ENCODE results near the gene FNDC10. TPM values are rescaled to one million over a fixed set of nuclear protein-coding genes. Genes with fewer than 3 reads are reported as not detected.
A peak's percentile ranks its signal among the peaks of the same experiment; 100 is the strongest.

The FNDC10 gene
- total and polyA plus RNA-seq, 9 of the 15 experiments (the other 6 are each of a cell fraction or from before 2014, with no cell fraction given): 0.08 to 6.3 (median 1.6) TPM

- TF ChIP-seq, protein P1, sequence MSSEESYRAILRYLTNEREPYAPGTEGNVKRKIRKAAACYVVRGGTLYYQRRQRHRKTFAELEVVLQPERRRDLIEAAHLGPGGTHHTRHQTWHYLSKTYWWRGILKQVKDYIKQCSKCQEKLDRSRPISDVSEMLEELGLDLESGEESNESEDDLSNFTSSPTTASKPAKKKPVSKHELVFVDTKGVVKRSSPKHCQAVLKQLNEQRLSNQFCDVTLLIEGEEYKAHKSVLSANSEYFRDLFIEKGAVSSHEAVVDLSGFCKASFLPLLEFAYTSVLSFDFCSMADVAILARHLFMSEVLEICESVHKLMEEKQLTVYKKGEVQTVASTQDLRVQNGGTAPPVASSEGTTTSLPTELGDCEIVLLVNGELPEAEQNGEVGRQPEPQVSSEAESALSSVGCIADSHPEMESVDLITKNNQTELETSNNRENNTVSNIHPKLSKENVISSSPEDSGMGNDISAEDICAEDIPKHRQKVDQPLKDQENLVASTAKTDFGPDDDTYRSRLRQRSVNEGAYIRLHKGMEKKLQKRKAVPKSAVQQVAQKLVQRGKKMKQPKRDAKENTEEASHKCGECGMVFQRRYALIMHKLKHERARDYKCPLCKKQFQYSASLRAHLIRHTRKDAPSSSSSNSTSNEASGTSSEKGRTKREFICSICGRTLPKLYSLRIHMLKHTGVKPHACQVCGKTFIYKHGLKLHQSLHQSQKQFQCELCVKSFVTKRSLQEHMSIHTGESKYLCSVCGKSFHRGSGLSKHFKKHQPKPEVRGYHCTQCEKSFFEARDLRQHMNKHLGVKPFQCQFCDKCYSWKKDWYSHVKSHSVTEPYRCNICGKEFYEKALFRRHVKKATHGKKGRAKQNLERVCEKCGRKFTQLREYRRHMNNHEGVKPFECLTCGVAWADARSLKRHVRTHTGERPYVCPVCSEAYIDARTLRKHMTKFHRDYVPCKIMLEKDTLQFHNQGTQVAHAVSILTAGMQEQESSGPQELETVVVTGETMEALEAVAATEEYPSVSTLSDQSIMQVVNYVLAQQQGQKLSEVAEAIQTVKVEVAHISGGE (CRISPR knock-in tag; IDR thresholded peaks at IDR 0.05): peak in 1 of 3 experiments; percentile 89; a peak in 2 of 6 replicates
- TF ChIP-seq POU5F1 (IDR thresholded peaks at IDR 0.05; ENCODE audit: borderline replicate concordance, low read depth, low read length, partially characterized antibody) (peak; percentile 87), NUFIP1 (IDR thresholded peaks at IDR 0.05; ENCODE audit: partially characterized antibody) (no peak), HLTF (IDR thresholded peaks at IDR 0.05) (peak; percentile 94; the same call in 1 of the 2 replicates), ESRRA (IDR thresholded peaks at IDR 0.05; ENCODE audit: borderline replicate concordance, low read depth) (peak; percentile 66; the same call in 1 of the 2 replicates), PTBP1 (IDR thresholded peaks at IDR 0.05; ENCODE audit: low read depth, low read length) (no peak), THRB (CRISPR knock-in tag; conservative IDR thresholded peaks at IDR 0.05) (no peak), RBM34 (IDR thresholded peaks at IDR 0.05; ENCODE audit: borderline replicate concordance, insufficient read depth, low read length) (0 out of 2 replicates have a peak, but pooled peaks have one; percentile 82), ELF2 (CRISPR knock-in tag; IDR thresholded peaks at IDR 0.05) (no peak), TGIF2 (CRISPR knock-in tag; IDR thresholded peaks at IDR 0.05) (no peak), SMAD3 (CRISPR knock-in tag; conservative IDR thresholded peaks at IDR 0.05) (no peak; the same call in 1 of the 2 replicates), JUND (IDR thresholded peaks at IDR 0.05; ENCODE audit: borderline replicate concordance, low read depth, low read length) (peak; percentile 69), JUND (tag; IDR thresholded peaks at IDR 0.05; ENCODE audit: borderline replicate concordance, low read depth, low read length) (no peak; the same call in 2 of the 3 replicates), PML (IDR thresholded peaks at IDR 0.05; ENCODE audit: low read length) (peak; percentile 86), JUNB (CRISPR knock-in tag; conservative IDR thresholded peaks at IDR 0.05) (no peak), ZNF3 (CRISPR knock-in tag; IDR thresholded peaks at IDR 0.05) (no peak), CREB1 (IDR thresholded peaks at IDR 0.05) (peak; percentile 99), CREB1 (CRISPR knock-in tag; IDR thresholded peaks at IDR 0.05) (peak; percentile 99), TRIM28 (IDR thresholded peaks at IDR 0.05) (peak; percentile 62; the same call in 1 of the 2 replicates)
- TF ChIP-seq, protein P2, sequence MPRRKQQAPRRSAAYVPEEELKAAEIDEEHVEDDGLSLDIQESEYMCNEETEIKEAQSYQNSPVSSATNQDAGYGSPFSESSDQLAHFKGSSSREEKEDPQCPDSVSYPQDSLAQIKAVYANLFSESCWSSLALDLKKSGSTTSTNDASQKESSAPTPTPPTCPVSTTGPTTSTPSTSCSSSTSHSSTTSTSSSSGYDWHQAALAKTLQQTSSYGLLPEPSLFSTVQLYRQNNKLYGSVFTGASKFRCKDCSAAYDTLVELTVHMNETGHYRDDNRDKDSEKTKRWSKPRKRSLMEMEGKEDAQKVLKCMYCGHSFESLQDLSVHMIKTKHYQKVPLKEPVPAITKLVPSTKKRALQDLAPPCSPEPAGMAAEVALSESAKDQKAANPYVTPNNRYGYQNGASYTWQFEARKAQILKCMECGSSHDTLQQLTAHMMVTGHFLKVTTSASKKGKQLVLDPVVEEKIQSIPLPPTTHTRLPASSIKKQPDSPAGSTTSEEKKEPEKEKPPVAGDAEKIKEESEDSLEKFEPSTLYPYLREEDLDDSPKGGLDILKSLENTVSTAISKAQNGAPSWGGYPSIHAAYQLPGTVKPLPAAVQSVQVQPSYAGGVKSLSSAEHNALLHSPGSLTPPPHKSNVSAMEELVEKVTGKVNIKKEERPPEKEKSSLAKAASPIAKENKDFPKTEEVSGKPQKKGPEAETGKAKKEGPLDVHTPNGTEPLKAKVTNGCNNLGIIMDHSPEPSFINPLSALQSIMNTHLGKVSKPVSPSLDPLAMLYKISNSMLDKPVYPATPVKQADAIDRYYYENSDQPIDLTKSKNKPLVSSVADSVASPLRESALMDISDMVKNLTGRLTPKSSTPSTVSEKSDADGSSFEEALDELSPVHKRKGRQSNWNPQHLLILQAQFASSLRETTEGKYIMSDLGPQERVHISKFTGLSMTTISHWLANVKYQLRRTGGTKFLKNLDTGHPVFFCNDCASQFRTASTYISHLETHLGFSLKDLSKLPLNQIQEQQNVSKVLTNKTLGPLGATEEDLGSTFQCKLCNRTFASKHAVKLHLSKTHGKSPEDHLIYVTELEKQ (CRISPR knock-in tag; IDR thresholded peaks at IDR 0.05): no peak
These were observed 15.5 kb upstream of the FNDC10 start, which contains the start of gene MIB2 (continued) for GRCh38 chr1:1615256-1616044.

Data from K562 (cell line).